ENCODE results near the gene RNASE12. TPM values are rescaled to one million over a fixed set of nuclear protein-coding genes. Genes with fewer than 3 reads are reported as not detected.

Gene RNASE12
- total RNA-seq, 2 experiments from 2014 or later = not detected

GRCh38 chr14:20553024-20553423, 38.2 kb downstream of the RNASE12 start:
- no peaks in the 10 kb centered on the region for H3K4me1 ChIP-seq (ENCODE audit: insufficient read depth, low read length)
- no peak overlapping the region for H3K27ac Mint-ChIP-seq
- no peak overlapping the region for H3K4me3 ChIP-seq (ENCODE audit: low read length)
- no peaks in the 10 kb centered on the region for H3K36me3 ChIP-seq (ENCODE audit: insufficient read depth, low read length)
- ATAC-seq (ENCODE audit: poor library complexity) (no peak), DNase-seq (no peak)
- no peaks in the 10 kb centered on the region for H3K4me1 Mint-ChIP-seq (ENCODE audit: low read depth)
- H3K9me3 Mint-ChIP-seq = no peaks in the 10 kb centered on the region
- no peak for TF ChIP-seq CTCF (IDR thresholded peaks at IDR 0.05)
- ChIA-PET POLR2A (no interaction called here), CTCF (no interaction called here)
- intact Hi-C loops (cut with DNase I, micrococcal nuclease) = no loop called here
- H3K27me3 Mint-ChIP-seq = peaks cover 4% of the 10 kb centered on the region
- H3K36me3 Mint-ChIP-seq (ENCODE audit: low read depth) = no peaks in the 10 kb centered on the region
- peaks cover 0 to 7% of the 10 kb centered on the region in 2 experiments for H3K27me3 ChIP-seq (ENCODE audit: control insufficient read depth in 1 of 2, insufficient read depth in 2 of 2, low read length in 2 of 2)
- no peak overlapping the region for H3K27ac ChIP-seq (ENCODE audit: low read depth in 1 of 2, low read length in 2 of 2)
- no peak overlapping the region for H3K4me3 Mint-ChIP-seq
- H3K9me3 ChIP-seq (ENCODE audit: control insufficient read depth in 1 of 2, insufficient read depth in 1 of 2, low read length in 2 of 2) = no peaks in the 10 kb centered on the region

- Histone ChIP-seq H3K36me3 (ENCODE audit: insufficient read depth, low read length) (no peaks in the 10 kb centered on the region), H3K4me3 (ENCODE audit: low read length) (no peak overlapping the region), H3K27me3 (ENCODE audit: control insufficient read depth in 1 of 2, insufficient read depth in 2 of 2, low read length in 2 of 2) (peaks cover 1 to 4% of the 10 kb centered on the region in 2 experiments), H3K27ac (ENCODE audit: low read depth in 1 of 2, low read length in 2 of 2) (no peak overlapping the region), H3K4me1 (ENCODE audit: insufficient read depth, low read length) (no peaks in the 10 kb centered on the region), H3K9me3 (ENCODE audit: control insufficient read depth in 1 of 2, insufficient read depth in 1 of 2, low read length in 2 of 2) (no peaks in the 10 kb centered on the region)
- POLR2A ChIA-PET = no interaction called here
- intact Hi-C loops (cut with DNase I, micrococcal nuclease) = no loop called here
- DNase-seq (no peak), ATAC-seq (ENCODE audit: poor library complexity) (no peak)
- H3K9me3 Mint-ChIP-seq = no peaks in the 10 kb centered on the region
- no peaks in the 10 kb centered on the region for H3K36me3 Mint-ChIP-seq (ENCODE audit: low read depth)
- H3K27me3 Mint-ChIP-seq = peaks cover 5% of the 10 kb centered on the region
- CTCF ChIA-PET = no interaction called here
- H3K4me3 Mint-ChIP-seq = no peak overlapping the region
- TF ChIP-seq CTCF (IDR thresholded peaks at IDR 0.05) = no peak
- H3K4me1 Mint-ChIP-seq (ENCODE audit: low read depth) = no peaks in the 10 kb centered on the region
- H3K27ac Mint-ChIP-seq = no peak overlapping the region
These were observed 39.6 kb downstream of the RNASE12 start for GRCh38 chr14:20551606-20552005.

- H3K4me1 ChIP-seq (ENCODE audit: insufficient read depth, low read length) = no peaks in the 10 kb centered on the region
- POLR2A ChIA-PET = no interaction called here
- no peak for TF ChIP-seq CTCF (IDR thresholded peaks at IDR 0.05)
- H3K27me3 ChIP-seq (ENCODE audit: control insufficient read depth in 1 of 2, insufficient read depth in 2 of 2, low read length in 2 of 2) = peaks cover 0 to 8% of the 10 kb centered on the region in 2 experiments
- Mint-ChIP-seq H3K27ac (no peak overlapping the region), H3K4me1 (ENCODE audit: low read depth) (no peaks in the 10 kb centered on the region), H3K4me3 (no peak overlapping the region), H3K27me3 (peaks cover 5% of the 10 kb centered on the region), H3K9me3 (no peaks in the 10 kb centered on the region), H3K36me3 (ENCODE audit: low read depth) (no peaks in the 10 kb centered on the region)
- H3K9me3 ChIP-seq (ENCODE audit: control insufficient read depth in 1 of 2, insufficient read depth in 1 of 2, low read length in 2 of 2) = no peaks in the 10 kb centered on the region
- H3K36me3 ChIP-seq (ENCODE audit: insufficient read depth, low read length) = no peaks in the 10 kb centered on the region
- CTCF ChIA-PET = no interaction called here
- intact Hi-C loops (cut with DNase I, micrococcal nuclease) = no loop called here
- DNase-seq (no peak), ATAC-seq (ENCODE audit: poor library complexity) (no peak)
- no peak overlapping the region for H3K27ac ChIP-seq (ENCODE audit: low read depth in 1 of 2, low read length in 2 of 2)
- no peak overlapping the region for H3K4me3 ChIP-seq (ENCODE audit: low read length)
These were observed 40.2 kb downstream of the RNASE12 start for GRCh38 chr14:20550926-20551325.
